C4-2B (cell line): ENCODE data around the gene PPP1R3C.

Experiments
- H3K27ac ChIP-seq: fragments of 450-650 bp; 2 replicates; pipeline ENCODE4 v1.5.1; 2017
- ZFX ChIP-seq: fragments of 450-650 bp; IDR thresholded peaks from 2 replicates; pipeline ENCODE4 v1.6.1; 2017
- TF ChIP-seq, protein P1 (sequence below): fragments of 450-650 bp; conservative IDR thresholded peaks from 2 replicates; pipeline ENCODE4 v1.5.1; 2017; ENCODE audit warnings: mild to moderate bottlenecking

Gene PPP1R3C

GRCh38 chr10:91590904-91591796, 41.7 kb downstream of the PPP1R3C start:
- H3K27ac ChIP-seq: peak overlapping the region; percentile 47
- no peak for TF ChIP-seq ZFX
- TF ChIP-seq, protein P1, sequence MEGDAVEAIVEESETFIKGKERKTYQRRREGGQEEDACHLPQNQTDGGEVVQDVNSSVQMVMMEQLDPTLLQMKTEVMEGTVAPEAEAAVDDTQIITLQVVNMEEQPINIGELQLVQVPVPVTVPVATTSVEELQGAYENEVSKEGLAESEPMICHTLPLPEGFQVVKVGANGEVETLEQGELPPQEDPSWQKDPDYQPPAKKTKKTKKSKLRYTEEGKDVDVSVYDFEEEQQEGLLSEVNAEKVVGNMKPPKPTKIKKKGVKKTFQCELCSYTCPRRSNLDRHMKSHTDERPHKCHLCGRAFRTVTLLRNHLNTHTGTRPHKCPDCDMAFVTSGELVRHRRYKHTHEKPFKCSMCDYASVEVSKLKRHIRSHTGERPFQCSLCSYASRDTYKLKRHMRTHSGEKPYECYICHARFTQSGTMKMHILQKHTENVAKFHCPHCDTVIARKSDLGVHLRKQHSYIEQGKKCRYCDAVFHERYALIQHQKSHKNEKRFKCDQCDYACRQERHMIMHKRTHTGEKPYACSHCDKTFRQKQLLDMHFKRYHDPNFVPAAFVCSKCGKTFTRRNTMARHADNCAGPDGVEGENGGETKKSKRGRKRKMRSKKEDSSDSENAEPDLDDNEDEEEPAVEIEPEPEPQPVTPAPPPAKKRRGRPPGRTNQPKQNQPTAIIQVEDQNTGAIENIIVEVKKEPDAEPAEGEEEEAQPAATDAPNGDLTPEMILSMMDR: no peak

- peak overlapping the region; percentile 47 for H3K27ac ChIP-seq
- no peak for TF ChIP-seq ZFX
- TF ChIP-seq, protein P1: no peak
These were observed 42.5 kb downstream of the PPP1R3C start for GRCh38 chr10:91590142-91590903.

GRCh38 chr10:91589658-91590035, 43.2 kb downstream of the PPP1R3C start:
- TF ChIP-seq ZFX: no peak
- TF ChIP-seq, protein P1: no peak
- H3K27ac ChIP-seq: peak overlapping the region; percentile 47; the same call in 1 of the 2 replicates

DNA sequence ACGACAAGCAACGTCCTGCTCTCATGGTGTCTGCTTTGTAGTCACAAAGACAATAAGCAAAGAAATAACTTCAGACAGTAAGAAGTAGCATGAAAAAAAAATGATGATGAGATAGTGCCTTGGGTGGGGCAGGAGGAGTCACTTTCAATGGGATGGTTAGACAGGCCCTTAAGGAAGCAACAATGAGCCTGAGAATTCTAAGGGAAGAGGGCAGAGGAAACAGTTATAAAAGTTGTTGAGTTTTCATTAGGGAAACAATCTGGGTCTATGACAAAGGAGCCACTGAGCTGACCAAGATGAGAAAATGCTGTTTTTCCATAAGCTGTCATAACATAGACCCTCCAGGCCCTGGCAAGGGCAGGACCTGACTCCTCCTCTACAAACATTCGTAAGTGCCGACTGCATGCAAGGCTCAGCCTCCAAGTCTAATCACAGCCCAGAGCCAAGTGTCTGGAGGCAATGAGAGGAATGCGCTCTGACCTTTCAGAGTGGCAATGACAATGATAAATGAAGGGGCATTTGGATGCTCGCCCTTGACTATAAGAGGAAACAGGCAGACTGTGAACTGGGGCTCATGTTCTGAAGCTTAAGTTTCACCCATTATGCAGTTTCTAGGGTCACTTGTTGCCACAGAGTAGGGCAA, 43.7 kb downstream of the PPP1R3C start:
- TF ChIP-seq, protein P1: no peak
- TF ChIP-seq ZFX: no peak
- no peak overlapping the region for H3K27ac ChIP-seq

GRCh38 chr10:91587710-91588638, 44.9 kb downstream of the PPP1R3C start:
- H3K27ac ChIP-seq: no peak overlapping the region
- TF ChIP-seq, protein P1: no peak
- no peak for TF ChIP-seq ZFX

DNA sequence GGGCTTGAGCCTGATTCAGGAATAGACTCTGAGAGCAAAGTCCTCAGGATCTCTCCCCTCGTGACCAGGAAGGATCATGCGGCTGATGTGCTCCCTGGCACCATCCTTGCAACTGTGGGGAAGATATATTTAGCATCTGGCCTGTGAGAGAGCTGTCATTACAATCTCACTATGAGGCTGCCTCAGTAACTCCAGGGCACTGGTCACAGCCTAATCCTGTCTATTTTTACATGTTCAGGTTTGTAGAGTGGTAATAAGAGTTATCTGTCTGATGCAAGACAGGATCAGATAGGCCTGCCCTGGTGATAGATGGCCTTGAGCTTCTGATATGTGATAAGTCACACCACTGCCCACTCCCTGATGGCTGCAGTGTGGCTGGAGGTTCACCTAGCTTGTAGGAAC, 50.7 kb downstream of the PPP1R3C start:
- no peak overlapping the region for H3K27ac ChIP-seq
- TF ChIP-seq, protein P1: no peak
- no peak for TF ChIP-seq ZFX
